PC-9 (cell line): Measurements from ENCODE around the gene LRRC70.

Experiments used
- EZH2 ChIP-seq: fragments of 200-600 bp; sonication (generic); IDR thresholded peaks from 2 replicates; pipeline ENCODE4 v1.8.0; 2017; ENCODE audit warnings: antibody characterized with exemption, low read depth
- TF ChIP-seq, protein P1 (sequence below): fragments of 200-600 bp; sonication (generic); conservative IDR thresholded peaks from 2 replicates; pipeline ENCODE4 v1.6.1; 2017; ENCODE audit warnings: mixed run types, antibody characterized with exemption, mild to moderate bottlenecking, moderate library complexity

DNA sequence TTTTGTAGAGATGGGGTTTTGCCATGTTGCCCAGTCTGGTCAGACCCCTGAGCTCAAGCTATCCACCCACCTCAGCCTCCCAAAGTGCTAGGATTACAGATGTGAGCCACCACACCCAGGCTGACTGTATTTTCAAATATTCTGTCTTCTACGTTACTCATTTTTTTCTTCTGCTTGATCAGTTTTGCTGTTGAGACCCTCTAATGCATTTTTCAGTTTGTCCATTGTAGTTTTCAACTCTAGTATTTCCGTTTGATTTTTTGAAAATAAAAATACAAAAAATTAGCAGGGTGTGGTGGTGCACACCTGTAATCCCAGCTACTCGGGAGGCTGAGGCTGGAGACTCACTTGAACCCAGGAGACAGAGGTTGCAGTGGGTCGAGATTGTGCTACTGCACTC lies 10.5 kb upstream of the LRRC70 start:
- TF ChIP-seq, protein P1, sequence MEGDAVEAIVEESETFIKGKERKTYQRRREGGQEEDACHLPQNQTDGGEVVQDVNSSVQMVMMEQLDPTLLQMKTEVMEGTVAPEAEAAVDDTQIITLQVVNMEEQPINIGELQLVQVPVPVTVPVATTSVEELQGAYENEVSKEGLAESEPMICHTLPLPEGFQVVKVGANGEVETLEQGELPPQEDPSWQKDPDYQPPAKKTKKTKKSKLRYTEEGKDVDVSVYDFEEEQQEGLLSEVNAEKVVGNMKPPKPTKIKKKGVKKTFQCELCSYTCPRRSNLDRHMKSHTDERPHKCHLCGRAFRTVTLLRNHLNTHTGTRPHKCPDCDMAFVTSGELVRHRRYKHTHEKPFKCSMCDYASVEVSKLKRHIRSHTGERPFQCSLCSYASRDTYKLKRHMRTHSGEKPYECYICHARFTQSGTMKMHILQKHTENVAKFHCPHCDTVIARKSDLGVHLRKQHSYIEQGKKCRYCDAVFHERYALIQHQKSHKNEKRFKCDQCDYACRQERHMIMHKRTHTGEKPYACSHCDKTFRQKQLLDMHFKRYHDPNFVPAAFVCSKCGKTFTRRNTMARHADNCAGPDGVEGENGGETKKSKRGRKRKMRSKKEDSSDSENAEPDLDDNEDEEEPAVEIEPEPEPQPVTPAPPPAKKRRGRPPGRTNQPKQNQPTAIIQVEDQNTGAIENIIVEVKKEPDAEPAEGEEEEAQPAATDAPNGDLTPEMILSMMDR, result no peak
- no peak for TF ChIP-seq EZH2
